ENCODE measurements around the gene CCR6. TPM values are rescaled to one million over a fixed set of nuclear protein-coding genes. Genes with fewer than 3 reads are reported as not detected.

Gene CCR6
- total RNA-seq, 2 donors from 2014 or later: not detected

DNA sequence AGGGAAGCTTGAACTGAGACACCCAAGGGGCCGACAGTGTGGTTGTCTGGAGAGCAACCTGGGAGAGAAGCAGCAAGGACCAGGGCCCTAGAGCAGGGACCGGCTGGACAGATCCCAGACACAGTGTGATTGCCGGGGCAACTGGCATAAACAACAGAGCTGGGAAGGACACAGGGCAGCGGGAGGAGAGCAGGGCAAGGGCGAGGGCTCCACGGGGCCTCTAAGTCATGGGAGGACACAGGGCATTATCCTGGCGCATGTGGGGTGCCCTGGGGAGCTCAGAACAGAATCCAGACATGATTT is 31.1 kb upstream of the CCR6 start:
- H3K27ac ChIP-seq (ENCODE audit: low read depth, low read length): no peak overlapping the region
- H3K36me3 Mint-ChIP-seq (ENCODE audit: low read depth): peaks cover 4% of the 10 kb centered on the region
- H3K4me3 Mint-ChIP-seq: no peak overlapping the region
- no peaks in the 10 kb centered on the region for H3K36me3 ChIP-seq (ENCODE audit: control insufficient read depth, insufficient read depth, low read length)
- H3K4me1 ChIP-seq (ENCODE audit: control insufficient read depth, insufficient read depth, low read length): peaks cover 9% of the 10 kb centered on the region
- H3K9me3 Mint-ChIP-seq: peaks cover 18% of the 10 kb centered on the region
- no peak overlapping the region for H3K27ac Mint-ChIP-seq
- peaks cover 14% of the 10 kb centered on the region for H3K9me3 ChIP-seq (ENCODE audit: control insufficient read depth, low read length)
- TF ChIP-seq, protein P1, sequence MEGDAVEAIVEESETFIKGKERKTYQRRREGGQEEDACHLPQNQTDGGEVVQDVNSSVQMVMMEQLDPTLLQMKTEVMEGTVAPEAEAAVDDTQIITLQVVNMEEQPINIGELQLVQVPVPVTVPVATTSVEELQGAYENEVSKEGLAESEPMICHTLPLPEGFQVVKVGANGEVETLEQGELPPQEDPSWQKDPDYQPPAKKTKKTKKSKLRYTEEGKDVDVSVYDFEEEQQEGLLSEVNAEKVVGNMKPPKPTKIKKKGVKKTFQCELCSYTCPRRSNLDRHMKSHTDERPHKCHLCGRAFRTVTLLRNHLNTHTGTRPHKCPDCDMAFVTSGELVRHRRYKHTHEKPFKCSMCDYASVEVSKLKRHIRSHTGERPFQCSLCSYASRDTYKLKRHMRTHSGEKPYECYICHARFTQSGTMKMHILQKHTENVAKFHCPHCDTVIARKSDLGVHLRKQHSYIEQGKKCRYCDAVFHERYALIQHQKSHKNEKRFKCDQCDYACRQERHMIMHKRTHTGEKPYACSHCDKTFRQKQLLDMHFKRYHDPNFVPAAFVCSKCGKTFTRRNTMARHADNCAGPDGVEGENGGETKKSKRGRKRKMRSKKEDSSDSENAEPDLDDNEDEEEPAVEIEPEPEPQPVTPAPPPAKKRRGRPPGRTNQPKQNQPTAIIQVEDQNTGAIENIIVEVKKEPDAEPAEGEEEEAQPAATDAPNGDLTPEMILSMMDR (conservative IDR thresholded peaks at IDR 0.05): no peak
- H3K4me1 Mint-ChIP-seq: peaks cover 13% of the 10 kb centered on the region
- no peaks in the 10 kb centered on the region for H3K27me3 ChIP-seq (ENCODE audit: control insufficient read depth, insufficient read depth, low read length, poor library complexity, severe bottlenecking)
- peaks cover 4% of the 10 kb centered on the region for H3K27me3 Mint-ChIP-seq (ENCODE audit: insufficient read depth)
- no peak for DNase-seq
- WGBS, 2 experiments (ENCODE audit: insufficient coverage in 1 of 2, insufficient read length in 1 of 2): 82 to 88% methylated on average over 7 of the region's 7 CpGs
- no peak overlapping the region for H3K4me3 ChIP-seq (ENCODE audit: low read length)
- no peak overlapping the region for H3K9ac ChIP-seq (ENCODE audit: extremely low read depth, low read length, poor library complexity, severe bottlenecking)

DNA sequence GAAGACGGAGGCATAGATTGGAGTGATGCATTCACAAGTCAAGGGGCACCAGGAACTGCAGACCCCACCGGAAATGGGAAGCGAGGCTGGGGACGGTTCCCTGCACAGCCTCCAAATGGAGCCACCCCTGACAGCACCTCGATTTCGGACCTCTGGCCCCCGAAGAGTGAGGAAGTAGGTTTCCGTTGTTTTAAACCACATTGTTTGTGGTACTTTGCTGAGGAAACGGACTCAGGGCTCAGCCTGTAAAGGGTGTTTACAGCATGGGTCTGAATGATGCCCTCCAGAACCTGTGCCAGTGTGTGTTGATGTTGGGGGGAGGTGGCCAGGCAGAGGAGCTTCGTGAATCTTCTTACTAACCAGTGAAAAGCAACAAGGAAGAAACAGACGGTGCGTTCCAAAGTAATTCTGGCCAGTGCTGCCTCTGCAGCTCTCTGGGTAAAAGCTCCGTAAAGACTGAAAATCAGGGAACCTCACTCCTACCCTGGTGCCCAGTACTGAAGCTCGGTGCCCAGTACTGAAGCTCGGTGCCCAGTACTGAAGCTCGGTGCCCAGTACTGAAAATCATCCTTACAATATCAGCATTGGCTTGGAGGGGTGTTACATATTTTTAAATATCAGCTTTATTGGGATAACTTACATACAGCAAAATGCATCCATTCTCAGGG is 30.1 kb upstream of the CCR6 start:
- H3K9me3 ChIP-seq (ENCODE audit: control insufficient read depth, low read length): peaks cover 3% of the 10 kb centered on the region
- TF ChIP-seq, protein P1 (conservative IDR thresholded peaks at IDR 0.05): no peak
- no peak overlapping the region for H3K27ac ChIP-seq (ENCODE audit: low read depth, low read length)
- Mint-ChIP-seq H3K27me3 (ENCODE audit: insufficient read depth) (peaks cover 3% of the 10 kb centered on the region), H3K4me1 (peaks cover 13% of the 10 kb centered on the region), H3K36me3 (ENCODE audit: low read depth) (no peaks in the 10 kb centered on the region), H3K9me3 (peaks cover 8% of the 10 kb centered on the region), H3K4me3 (no peak overlapping the region), H3K27ac (no peak overlapping the region)
- peaks cover 9% of the 10 kb centered on the region for H3K4me1 ChIP-seq (ENCODE audit: control insufficient read depth, insufficient read depth, low read length)
- no peak for DNase-seq
- no peak overlapping the region for H3K4me3 ChIP-seq (ENCODE audit: low read length)
- no peak overlapping the region for H3K9ac ChIP-seq (ENCODE audit: extremely low read depth, low read length, poor library complexity, severe bottlenecking)
- 94 to 98% methylated on average over 10 to 16 of the region's 16 CpGs for WGBS, 2 experiments (ENCODE audit: insufficient coverage in 1 of 2, insufficient read length in 1 of 2)
- H3K36me3 ChIP-seq (ENCODE audit: control insufficient read depth, insufficient read depth, low read length): no peaks in the 10 kb centered on the region
- no peaks in the 10 kb centered on the region for H3K27me3 ChIP-seq (ENCODE audit: control insufficient read depth, insufficient read depth, low read length, poor library complexity, severe bottlenecking)

DNA sequence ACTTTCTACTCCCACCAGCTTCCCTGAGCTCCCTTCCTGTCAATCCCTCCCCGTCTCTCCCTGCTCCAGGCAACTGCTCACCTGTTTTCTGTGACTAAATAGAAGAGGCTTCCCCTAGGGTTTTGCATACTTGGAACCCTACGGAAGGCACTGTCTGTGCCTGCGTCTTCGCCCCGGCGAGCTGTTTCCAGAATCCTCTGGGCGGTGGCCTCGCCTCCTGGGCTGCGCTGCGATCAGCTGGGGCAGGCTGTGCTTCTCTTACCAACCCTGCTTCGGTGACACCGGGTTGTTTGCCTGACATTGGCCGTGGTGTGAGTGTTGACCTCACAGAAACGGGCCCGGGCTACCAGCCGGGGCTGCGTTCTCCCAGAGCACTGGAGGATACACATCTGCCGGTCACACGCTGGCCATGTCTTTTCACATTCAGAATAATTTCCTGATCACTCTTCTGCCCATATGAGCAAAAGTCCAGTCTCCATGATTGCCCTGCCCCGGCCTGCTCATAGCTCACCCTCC is 29.4 kb upstream of the CCR6 start:
- Histone ChIP-seq H3K27me3 (ENCODE audit: control insufficient read depth, insufficient read depth, low read length, poor library complexity, severe bottlenecking) (no peaks in the 10 kb centered on the region), H3K4me3 (ENCODE audit: low read length) (no peak overlapping the region), H3K4me1 (ENCODE audit: control insufficient read depth, insufficient read depth, low read length) (peaks cover 9% of the 10 kb centered on the region), H3K9ac (ENCODE audit: extremely low read depth, low read length, poor library complexity, severe bottlenecking) (no peak overlapping the region), H3K27ac (ENCODE audit: low read depth, low read length) (no peak overlapping the region), H3K36me3 (ENCODE audit: control insufficient read depth, insufficient read depth, low read length) (no peaks in the 10 kb centered on the region), H3K9me3 (ENCODE audit: control insufficient read depth, low read length) (no peaks in the 10 kb centered on the region)
- DNase-seq: peak; percentile 47
- H3K36me3 Mint-ChIP-seq (ENCODE audit: low read depth): no peaks in the 10 kb centered on the region
- no peak overlapping the region for H3K4me3 Mint-ChIP-seq
- peaks cover 3% of the 10 kb centered on the region for H3K27me3 Mint-ChIP-seq (ENCODE audit: insufficient read depth)
- WGBS, 2 experiments (ENCODE audit: insufficient coverage in 1 of 2, insufficient read length in 1 of 2): 92 to 96% methylated on average over 11 to 20 of the region's 20 CpGs
- peaks cover 16% of the 10 kb centered on the region for H3K4me1 Mint-ChIP-seq
- peaks cover 4% of the 10 kb centered on the region for H3K9me3 Mint-ChIP-seq
- no peak overlapping the region for H3K27ac Mint-ChIP-seq
- TF ChIP-seq, protein P1 (conservative IDR thresholded peaks at IDR 0.05): no peak

Data from endodermal cell (in vitro differentiated cells).